Endothelial cell of umbilical vein (primary cell): ENCODE data around the gene IL34. TPM values are rescaled to one million over a fixed set of nuclear protein-coding genes. Genes with fewer than 3 reads are reported as not detected.

Experiments used
- BruUV-seq: library from RNA; stranded (reverse); fragments of 400-500 nt; replicated peaks from 2 replicates; lab custom pipeline; 2021; lab: Mats Ljungman, UMichigan
- CTCF ChIA-PET: fragments of 300-600, 350-600 bp; sonication (Branson Sonifier 250); formaldehyde crosslinking; loops from one replicate; lab custom pipeline; 2021; ENCODE audit warnings: antibody characterized with exemption, inconsistent platforms; lab: Charles Lee
- POLR2A ChIA-PET: fragments of 300-600, 350-600 bp; sonication (Branson Sonifier 250); formaldehyde crosslinking; loops from one replicate; lab custom pipeline; 2021; ENCODE audit warnings: antibody characterized with exemption, inconsistent platforms; lab: Charles Lee
- DNase-seq: peaks from one replicate; pipeline ENCODE4 v3.0.0-alpha.2; 2011; ENCODE audit warnings: low read depth, low spot score
- FAIRE-seq: peaks from 2 replicates; lab custom pipeline; 2011; peaks lifted over from hg19 to GRCh38; lab: Jason Lieb, UNC
- H2AFZ ChIP-seq: 2 replicates; pipeline ENCODE4 v1.6.0; 2012; ENCODE audit warnings: low read depth, low read length, control low read depth, inconsistent platforms
- H3K27ac ChIP-seq: 2 replicates; pipeline ENCODE4 v1.5.1; 2011; ENCODE audit warnings: low read depth, mild to moderate bottlenecking, control low read depth, low read length, moderate library complexity; ENCODE audit not compliant: insufficient read depth
- H3K27me3 ChIP-seq, 2 experiments: 2 replicates each; pipeline versions ENCODE4 v1.6.0 to v1.6.1; 2011; ENCODE audit warnings: low read length in 2 of 2, mixed read lengths in 1 of 2; ENCODE audit not compliant: control insufficient read depth in 2 of 2, insufficient read depth in 2 of 2
- H3K36me3 ChIP-seq, 2 experiments: 2 replicates in 1 of 2; 3 replicates in 1 of 2; pipeline ENCODE4 v1.5.1; 2011; ENCODE audit warnings: low read length in 2 of 2, mild to moderate bottlenecking in 1 of 2, moderate library complexity in 1 of 2; ENCODE audit not compliant: control insufficient read depth in 2 of 2, insufficient read depth in 2 of 2; ENCODE audit errors: extremely low read depth in 1 of 2
- H3K4me1 ChIP-seq: 3 replicates; pipeline ENCODE4 v1.5.1; 2011; ENCODE audit warnings: mild to moderate bottlenecking, low read length; ENCODE audit not compliant: control insufficient read depth, insufficient read depth; ENCODE audit errors: extremely low read depth
- H3K4me2 ChIP-seq: 2 replicates; pipeline ENCODE4 v1.6.1; 2011; ENCODE audit warnings: low read length, control low read depth, mixed read lengths; ENCODE audit not compliant: insufficient read depth
- H3K4me3 ChIP-seq, 3 experiments: fragments of 200-600 bp in 1 of 3; sonication (generic), shearing (Covaris generic) in 1 of 3; replicated peaks in 1 of 3; 2 replicates each; pipeline ENCODE4 v1.5.1; 2011 to 2016; ENCODE audit warnings: control low read depth in 3 of 3, low read length in 3 of 3, mild to moderate bottlenecking in 2 of 3, inconsistent platforms in 1 of 3, low read depth in 1 of 3, moderate library complexity in 1 of 3; ENCODE audit not compliant: insufficient read depth in 1 of 3
- H3K79me2 ChIP-seq: 2 replicates; pipeline ENCODE4 v1.6.0; 2012; ENCODE audit warnings: low read length, inconsistent platforms; ENCODE audit not compliant: control insufficient read depth, insufficient read depth
- H3K9ac ChIP-seq: replicated peaks from 2 replicates; pipeline ENCODE3; 2011; ENCODE audit warnings: low read length, control low read depth; ENCODE audit not compliant: insufficient read depth; ENCODE audit errors: extremely low read depth
- H3K9me1 ChIP-seq: replicated peaks from 3 replicates; pipeline ENCODE4 v1.6.0; 2011; ENCODE audit warnings: mild to moderate bottlenecking, low read length; ENCODE audit not compliant: control insufficient read depth, insufficient read depth; ENCODE audit errors: extremely low read depth
- H3K9me3 ChIP-seq: replicated peaks from 2 replicates; pipeline ENCODE4 v1.5.1; 2012; ENCODE audit warnings: low read length, inconsistent platforms; ENCODE audit not compliant: control insufficient read depth, insufficient read depth
- H4K20me1 ChIP-seq: replicated peaks from 2 replicates; pipeline ENCODE3; 2011; ENCODE audit warnings: mild to moderate bottlenecking, low read length; ENCODE audit not compliant: control insufficient read depth, insufficient read depth; ENCODE audit errors: extremely low read depth
- CTCF ChIP-seq, 2 donors: IDR thresholded peaks; 1 replicate in 1 of 2; 2 replicates in 1 of 2; pipeline ENCODE4 v1.5.1; 2011; ENCODE audit warnings: low read length in 2 of 2, mild to moderate bottlenecking in 2 of 2, moderate library complexity in 2 of 2, control low read depth in 1 of 2, inconsistent platforms in 1 of 2, low read depth in 1 of 2; ENCODE audit not compliant: insufficient read depth in 1 of 2; ENCODE audit errors: extremely low read depth in 1 of 2
- EZH2 ChIP-seq: IDR thresholded peaks from 2 replicates; pipeline ENCODE4 v1.6.1; 2012; ENCODE audit warnings: borderline replicate concordance, low read depth, mild to moderate bottlenecking, moderate library complexity, low read length, inconsistent platforms; ENCODE audit not compliant: severe bottlenecking
- FOS ChIP-seq: IDR thresholded peaks from 2 replicates; pipeline ENCODE4 v1.6.1; 2011; ENCODE audit warnings: mild to moderate bottlenecking, low read length, moderate library complexity, borderline replicate concordance; ENCODE audit not compliant: insufficient read depth
- JUN ChIP-seq: IDR thresholded peaks from 2 replicates; pipeline ENCODE4 v1.6.1; 2011; ENCODE audit warnings: borderline replicate concordance, low read depth; ENCODE audit not compliant: insufficient read length, insufficient read depth
- MAX ChIP-seq: IDR thresholded peaks from 2 replicates; pipeline ENCODE4 v1.6.1; 2011; ENCODE audit not compliant: insufficient read depth, insufficient read length
- MYC ChIP-seq: IDR thresholded peaks from one replicate; pipeline ENCODE4 v1.6.1; 2011; ENCODE audit warnings: mild to moderate bottlenecking, low read depth, low read length
- POLR2A ChIP-seq: IDR thresholded peaks from 2 replicates; pipeline ENCODE4 v1.6.1; 2012; ENCODE audit warnings: low read depth, mild to moderate bottlenecking, control low read depth, low read length
- dilution Hi-C: fragments of 300-500 bp; cut with MboI; formaldehyde crosslinking; loops from one replicate; pipeline ENCODE4 v1.15.0; 2019; ENCODE audit warnings: low sequenced_read_pairs; ENCODE audit not compliant: extremely low pct_ligation_motif_present
- intact Hi-C: fragments of 100-400 bp; cut with micrococcal nuclease; formaldehyde crosslinking; loops from one replicate; pipeline ENCODE4 v1.10.0; 2022
- polyA plus RNA-seq, 4 experiments: library from polyadenylated mRNA; depleted of rRNA in 3 of 4; stranded (reverse) in 3 of 4; unstranded in 1 of 4; fragments of >200 nt; gene quantifications; 2 replicates each; pipeline versions ENCODE4 v1.2.1 to v1.2.3, GENCODE V29; 2011 to 2012; ENCODE audit warnings: missing spikeins in 1 of 4
- total RNA-seq: library from RNA; stranded (reverse); gene quantifications from 2 replicates; pipeline ENCODE4 v1.2.3, GENCODE V29; 2021

Gene IL34
- total and polyA plus RNA-seq, 2 donors (not counting 3 experiments of a cell fraction or from before 2014, with no cell fraction given), result 0.88 to 0.97 TPM

GRCh38 chr16:70701596-70701995 is 55.2 kb downstream of the IL34 start:
- FAIRE-seq (no peak), DNase-seq (no peak)
- no peaks in the 10 kb centered on the region for H4K20me1 ChIP-seq
- H3K4me3 ChIP-seq, result no peak overlapping the region
- no peak overlapping the region for H3K27ac ChIP-seq
- H3K27me3 ChIP-seq, result no peaks in the 10 kb centered on the region
- no peak overlapping the region for H3K9ac ChIP-seq
- no peak overlapping the region for H2AFZ ChIP-seq
- no peak for TF ChIP-seq MAX
- no peak for TF ChIP-seq MYC
- no peak for TF ChIP-seq POLR2A
- no peak for TF ChIP-seq CTCF (IDR thresholded peaks at IDR 0.05; ENCODE audit: extremely low read depth in 1 of 2, insufficient read depth in 1 of 2, low read depth in 1 of 2, low read length in 2 of 2)
- no peak for TF ChIP-seq EZH2
- TF ChIP-seq JUN, result no peak
- TF ChIP-seq FOS, result no peak
- H3K4me1 ChIP-seq, result peaks cover 12% of the 10 kb centered on the region
- POLR2A ChIA-PET, result no interaction called here
- no peaks in the 10 kb centered on the region for H3K79me2 ChIP-seq
- H3K9me3 ChIP-seq, result no peaks in the 10 kb centered on the region
- BruUV-seq, result no TSS peak
- H3K4me2 ChIP-seq, result no peak overlapping the region
- dilution Hi-C loops (no loop called here), intact Hi-C loops (no loop called here)
- no peaks in the 10 kb centered on the region for H3K36me3 ChIP-seq
- H3K9me1 ChIP-seq, result no peaks in the 10 kb centered on the region
- CTCF ChIA-PET, result no interaction called here
